ENCODE results near the gene DRC1.

GRCh38 chr2:26463244-26464192, 61.8 kb downstream of the DRC1 start:
- TF ChIP-seq SMC3 (IDR thresholded peaks at IDR 0.05; ENCODE audit: low read depth, low read length), result no peak
- TF ChIP-seq CTCF (IDR thresholded peaks at IDR 0.05), result no peak
- no peak for TF ChIP-seq POLR2AphosphoS5 (IDR thresholded peaks at IDR 0.05; ENCODE audit: low read depth, low read length)
- TF ChIP-seq FOXM1 (IDR thresholded peaks at IDR 0.05; ENCODE audit: low read depth), result no peak
- TF ChIP-seq IRF3 (IDR thresholded peaks at IDR 0.05; ENCODE audit: low read depth, low read length), result no peak

Measured in SK-N-SH (cell line).